Neuronal stem cell (in vitro differentiated cells): ENCODE measurements around the gene CCT6B.

Source experiments
- DNase-seq: peaks from one replicate; pipeline ENCODE4 v3.0.0-alpha.2; 2013; ENCODE audit warnings: low spot score
- H2AFZ ChIP-seq: one replicate; pipeline ENCODE4 v1.6.1; 2013; ENCODE audit warnings: mild to moderate bottlenecking, low read length, inconsistent platforms
- H2AK5ac ChIP-seq: 2 replicates; pipeline ENCODE4 v1.6.1; 2013; ENCODE audit warnings: low read depth, mild to moderate bottlenecking, inconsistent platforms, low read length, moderate library complexity, mixed read lengths
- H2BK120ac ChIP-seq: 2 replicates; pipeline ENCODE4 v1.6.1; 2013; ENCODE audit warnings: low read depth, mild to moderate bottlenecking, inconsistent platforms, low read length, moderate library complexity, mixed read lengths
- H2BK12ac ChIP-seq: one replicate; pipeline ENCODE4 v1.6.1; 2013; ENCODE audit warnings: low read length, inconsistent platforms
- H2BK15ac ChIP-seq: 2 replicates; pipeline ENCODE4 v1.6.1; 2013; ENCODE audit warnings: mild to moderate bottlenecking, low read length, inconsistent platforms, mixed read lengths
- H2BK5ac ChIP-seq: one replicate; pipeline ENCODE4 v1.6.1; 2013; ENCODE audit warnings: inconsistent platforms, mild to moderate bottlenecking, low read length, moderate library complexity
- H3K14ac ChIP-seq: one replicate; pipeline ENCODE4 v1.6.1; 2013; ENCODE audit warnings: low read length, inconsistent platforms
- H3K18ac ChIP-seq: 2 replicates; pipeline ENCODE4 v1.6.1; 2013; ENCODE audit warnings: low read length, inconsistent platforms
- H3K23ac ChIP-seq: 2 replicates; pipeline ENCODE4 v1.6.1; 2013; ENCODE audit warnings: low read depth, mild to moderate bottlenecking, mixed read lengths, low read length, inconsistent platforms; ENCODE audit not compliant: poor library complexity
- H3K27ac ChIP-seq: replicated peaks from 3 replicates; pipeline ENCODE4 v1.5.1; 2013; ENCODE audit warnings: low read length, inconsistent platforms
- H3K27me3 ChIP-seq, 3 experiments: 2 replicates each; pipeline ENCODE4 v1.6.1; 2013; ENCODE audit warnings: low read length in 3 of 3, mild to moderate bottlenecking in 2 of 3, inconsistent platforms in 1 of 3, low read depth in 1 of 3, mixed read lengths in 1 of 3, moderate library complexity in 1 of 3; ENCODE audit not compliant: control insufficient read depth in 3 of 3, insufficient read depth in 3 of 3
- H3K36me3 ChIP-seq, 2 donors: replicated peaks in 1 of 2; 2 replicates each; pipeline ENCODE4 v1.6.1; 2013; ENCODE audit warnings: low read length in 2 of 2; ENCODE audit not compliant: control insufficient read depth in 2 of 2, insufficient read depth in 2 of 2
- H3K4ac ChIP-seq: 2 replicates; pipeline ENCODE4 v1.6.1; 2013; ENCODE audit warnings: inconsistent platforms, mild to moderate bottlenecking, low read length, moderate library complexity
- H3K4me1 ChIP-seq, 2 donors: 1 replicate in 1 of 2; 2 replicates in 1 of 2; pipeline ENCODE4 v1.6.1; 2013; ENCODE audit warnings: low read length in 2 of 2, low read depth in 1 of 2; ENCODE audit not compliant: control insufficient read depth in 2 of 2, insufficient read depth in 1 of 2
- H3K4me2 ChIP-seq: one replicate; pipeline ENCODE4 v1.6.1; 2013; ENCODE audit warnings: mild to moderate bottlenecking, low read length, inconsistent platforms; ENCODE audit not compliant: insufficient read depth, poor library complexity, severe bottlenecking
- H3K4me3 ChIP-seq, 2 donors: 2 replicates each; pipeline ENCODE4 v1.5.1; 2013; ENCODE audit warnings: low read length in 2 of 2, mild to moderate bottlenecking in 2 of 2, inconsistent platforms in 1 of 2, moderate library complexity in 1 of 2
- H3K79me1 ChIP-seq: one replicate; pipeline ENCODE4 v1.6.1; 2013; ENCODE audit warnings: low read depth, mild to moderate bottlenecking, inconsistent platforms, low read length, moderate library complexity
- H3K9ac ChIP-seq: one replicate; pipeline ENCODE4 v1.6.1; 2013; ENCODE audit warnings: mild to moderate bottlenecking, low read depth, low read length, inconsistent platforms; ENCODE audit not compliant: poor library complexity
- H3K9me3 ChIP-seq, 2 donors: replicated peaks in 1 of 2; 2 replicates each; pipeline versions ENCODE3 to v1.6.1; 2013; ENCODE audit warnings: low read length in 2 of 2, mild to moderate bottlenecking in 2 of 2, inconsistent platforms in 1 of 2, low read depth in 1 of 2, mixed read lengths in 1 of 2, moderate library complexity in 1 of 2; ENCODE audit not compliant: control insufficient read depth in 2 of 2, insufficient read depth in 1 of 2
- H4K8ac ChIP-seq: one replicate; pipeline ENCODE4 v1.6.1; 2013; ENCODE audit warnings: low read depth, mild to moderate bottlenecking, inconsistent platforms, low read length, moderate library complexity
- H4K91ac ChIP-seq: one replicate; pipeline ENCODE4 v1.6.1; 2013; ENCODE audit warnings: low read length, low read depth, mild to moderate bottlenecking, inconsistent platforms; ENCODE audit not compliant: poor library complexity
- WGBS, 2 donors: extraction: QIAGEN DNeasy Blood & Tissue Kit; methylation state at CpG; one replicate each; pipeline ENCODE4 v1.1.7; 2013; ENCODE audit warnings: missing lambda C conversion rate in 2 of 2, mixed read lengths in 1 of 2; ENCODE audit not compliant: insufficient read length in 2 of 2, insufficient replicate concordance in 1 of 2; ENCODE audit errors: extremely low coverage in 2 of 2; 5-methylcytosine and 5-hydroxymethylcytosine counted together

The CCT6B gene

GRCh38 chr17:34989473-34989872, 28.2 kb upstream of the CCT6B start:
- Histone ChIP-seq H3K4me2 (no peak overlapping the region), H4K91ac (no peak overlapping the region), H3K9ac (no peak overlapping the region), H4K8ac (no peak overlapping the region), H3K4me1 (no peaks in the 10 kb centered on the region), H3K27me3 (no peaks in the 10 kb centered on the region), H3K23ac (no peak overlapping the region), H3K36me3 (peaks cover 56 to 97% of the 10 kb centered on the region in 2 donors), H3K9me3 (no peaks in the 10 kb centered on the region), H2AFZ (no peak overlapping the region), H3K14ac (no peak overlapping the region), H3K27ac (no peak overlapping the region), H2BK120ac (no peak overlapping the region), H2BK5ac (no peak overlapping the region), H2BK12ac (no peak overlapping the region), H3K18ac (no peak overlapping the region), H2BK15ac (no peak overlapping the region), H2AK5ac (no peak overlapping the region), H3K4me3 (no peak overlapping the region), H3K79me1 (no peaks in the 10 kb centered on the region), H3K4ac (no peak overlapping the region)
- WGBS, 2 donors = no CpG with 5 or more reads among the region's 10 CpGs
- no peak for DNase-seq

- Histone ChIP-seq H3K4me2 (no peak overlapping the region), H2BK5ac (no peak overlapping the region), H3K9me3 (no peaks in the 10 kb centered on the region), H3K4me3 (no peak overlapping the region), H2AFZ (no peak overlapping the region), H2AK5ac (no peak overlapping the region), H4K91ac (no peak overlapping the region), H3K23ac (no peak overlapping the region), H3K27ac (no peak overlapping the region), H4K8ac (no peak overlapping the region), H2BK12ac (no peak overlapping the region), H2BK15ac (no peak overlapping the region), H3K18ac (no peak overlapping the region), H3K36me3 (peaks cover 49 to 97% of the 10 kb centered on the region in 2 donors), H3K4ac (no peak overlapping the region), H3K27me3 (no peaks in the 10 kb centered on the region), H2BK120ac (no peak overlapping the region), H3K14ac (no peak overlapping the region), H3K79me1 (no peaks in the 10 kb centered on the region), H3K9ac (no peak overlapping the region), H3K4me1 (no peaks in the 10 kb centered on the region)
- WGBS, 2 donors = no CpG with 5 or more reads among the region's 2 CpGs
- no peak for DNase-seq
Observed at GRCh38 chr17:34988644-34989043, 27.4 kb upstream of the CCT6B start.

- WGBS, 2 donors = no CpG with 5 or more reads among the region's 2 CpGs
- no peak overlapping the region for H3K14ac ChIP-seq
- no peak overlapping the region for H3K4me3 ChIP-seq
- H3K18ac ChIP-seq = no peak overlapping the region
- no peak overlapping the region for H2BK5ac ChIP-seq
- no peak overlapping the region for H2BK15ac ChIP-seq
- no peak overlapping the region for H4K91ac ChIP-seq
- no peak overlapping the region for H2AK5ac ChIP-seq
- no peaks in the 10 kb centered on the region for H3K9me3 ChIP-seq
- H3K4me1 ChIP-seq = no peaks in the 10 kb centered on the region
- no peak overlapping the region for H2BK12ac ChIP-seq
- no peak overlapping the region for H3K4ac ChIP-seq
- H3K4me2 ChIP-seq = no peak overlapping the region
- H2AFZ ChIP-seq = no peak overlapping the region
- no peak overlapping the region for H3K9ac ChIP-seq
- no peak overlapping the region for H3K23ac ChIP-seq
- no peak overlapping the region for H3K27ac ChIP-seq
- no peaks in the 10 kb centered on the region for H3K79me1 ChIP-seq
- peaks cover 47 to 94% of the 10 kb centered on the region in 2 donors for H3K36me3 ChIP-seq
- H4K8ac ChIP-seq = no peak overlapping the region
- no peak for DNase-seq
- H2BK120ac ChIP-seq = no peak overlapping the region
- no peaks in the 10 kb centered on the region for H3K27me3 ChIP-seq
Observed at GRCh38 chr17:34987232-34987631, 26.0 kb upstream of the CCT6B start.

GRCh38 chr17:34981538-34982241, 20.4 kb upstream of the CCT6B start:
- H3K27me3 ChIP-seq = no peaks in the 10 kb centered on the region
- no peak overlapping the region for H2BK5ac ChIP-seq
- no peak overlapping the region for H3K4ac ChIP-seq
- H3K4me2 ChIP-seq = peak overlapping the region; percentile 70
- no peak overlapping the region for H3K9ac ChIP-seq
- H3K79me1 ChIP-seq = no peaks in the 10 kb centered on the region
- no peak for DNase-seq
- H3K4me1 ChIP-seq = no peaks in the 10 kb centered on the region
- no peak overlapping the region for H4K8ac ChIP-seq
- no peak overlapping the region for H2AK5ac ChIP-seq
- no peaks in the 10 kb centered on the region for H3K9me3 ChIP-seq
- H2BK12ac ChIP-seq = no peak overlapping the region
- H3K23ac ChIP-seq = no peak overlapping the region
- H3K18ac ChIP-seq = no peak overlapping the region
- no peak overlapping the region for H3K14ac ChIP-seq
- no peak overlapping the region for H2BK15ac ChIP-seq
- no peak overlapping the region for H4K91ac ChIP-seq
- H2AFZ ChIP-seq = peak overlapping the region; percentile 95
- WGBS, 2 donors = no CpG with 5 or more reads among the region's 8 CpGs
- peak overlapping the region; percentile 88 for H3K27ac ChIP-seq
- peaks cover 9 to 41% of the 10 kb centered on the region in 2 donors for H3K36me3 ChIP-seq
- H3K4me3 ChIP-seq = peak overlapping the region; percentile 78 to 92
- H2BK120ac ChIP-seq = no peak overlapping the region
